Left hindlimb (tissue), 1 donor: Measurements from ENCODE around the gene FHIT.
"Not testable (repeated sequence)": the region's sequence is repeated elsewhere in the genome, so short reads cannot be mapped to it uniquely, and the experiment has no call there.

Experiments used
- DNase-seq: peaks from one replicate; pipeline ENCODE4 v3.0.0-alpha.2; 2018

Gene FHIT

DNA sequence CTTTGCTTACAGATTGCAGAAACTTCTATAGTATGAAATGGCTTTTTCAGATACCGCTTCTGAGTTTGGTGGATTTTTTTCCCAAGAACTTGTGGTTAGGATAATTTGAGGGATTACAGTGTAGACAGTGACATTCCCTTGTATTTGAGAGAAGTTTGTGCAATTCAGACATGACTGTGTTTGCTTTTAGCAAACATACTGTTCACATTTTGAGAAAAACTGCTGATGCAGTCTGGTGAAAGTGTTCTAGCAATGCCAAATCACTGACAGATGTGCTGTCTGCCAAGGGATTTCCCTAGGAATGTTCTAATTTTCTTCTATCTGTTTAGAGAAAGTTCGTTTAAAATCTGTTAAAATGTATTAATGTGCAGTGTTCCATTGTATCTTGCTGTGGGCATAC is 652.6 kb downstream of the FHIT start:
- DNase-seq, result no peak

DNA sequence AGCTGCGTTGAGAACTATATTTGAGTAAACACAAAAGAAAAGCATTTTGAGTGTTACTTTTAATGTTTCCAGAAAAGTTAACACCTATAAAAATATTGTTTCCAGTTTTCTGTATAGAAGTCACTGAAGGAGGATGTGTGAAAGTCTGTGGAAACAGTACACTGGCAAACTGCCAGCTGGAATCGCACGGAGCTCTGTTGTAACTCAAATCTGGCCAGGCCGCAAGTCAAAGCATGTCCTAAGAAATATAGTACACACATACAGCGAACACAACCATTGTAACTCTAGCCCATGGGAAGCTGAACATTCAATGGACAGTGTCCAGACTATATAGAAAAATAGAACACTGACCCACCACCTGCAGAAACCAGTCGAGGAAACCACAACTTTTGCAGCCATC is 657.2 kb downstream of the FHIT start:
- DNase-seq, result peak; percentile 73

DNA sequence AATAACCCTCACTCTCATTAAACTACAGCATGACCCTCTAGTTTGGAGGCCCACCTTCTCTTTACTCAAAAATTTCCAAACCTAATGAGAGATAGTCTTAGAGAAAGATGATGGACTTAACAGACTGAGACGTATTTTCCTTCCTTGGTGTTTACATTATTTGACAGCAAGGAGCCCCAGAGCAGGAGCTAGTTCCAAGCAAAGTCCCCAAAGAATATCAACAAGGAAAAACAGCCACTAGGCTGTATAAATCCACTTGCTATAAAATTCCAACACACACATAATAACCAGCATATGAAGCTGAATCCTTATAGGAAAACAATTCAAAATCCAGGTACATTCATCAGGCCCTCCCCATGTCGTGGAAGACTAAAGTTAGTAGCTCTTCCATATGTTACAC is 660.0 kb downstream of the FHIT start:
- no peak for DNase-seq

DNA sequence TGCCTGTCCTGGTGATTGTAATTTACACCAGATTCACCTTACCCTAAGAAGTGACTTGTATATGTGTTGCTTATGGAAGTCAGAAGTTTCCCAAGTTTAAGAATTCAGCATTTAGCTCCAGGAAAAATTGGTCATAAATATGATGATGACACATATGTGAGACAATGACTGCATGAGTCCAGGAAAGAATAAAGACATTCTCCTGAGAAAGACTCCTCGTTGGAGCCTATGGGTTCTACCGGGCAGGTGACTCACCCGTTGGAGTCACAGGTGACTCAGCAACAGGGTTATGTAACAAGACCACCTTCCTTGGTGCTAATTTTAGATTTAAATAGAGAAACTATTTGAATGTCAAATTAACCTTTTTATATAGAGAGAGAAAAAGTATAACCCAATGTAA is 662.4 kb downstream of the FHIT start:
- DNase-seq, result no peak

DNA sequence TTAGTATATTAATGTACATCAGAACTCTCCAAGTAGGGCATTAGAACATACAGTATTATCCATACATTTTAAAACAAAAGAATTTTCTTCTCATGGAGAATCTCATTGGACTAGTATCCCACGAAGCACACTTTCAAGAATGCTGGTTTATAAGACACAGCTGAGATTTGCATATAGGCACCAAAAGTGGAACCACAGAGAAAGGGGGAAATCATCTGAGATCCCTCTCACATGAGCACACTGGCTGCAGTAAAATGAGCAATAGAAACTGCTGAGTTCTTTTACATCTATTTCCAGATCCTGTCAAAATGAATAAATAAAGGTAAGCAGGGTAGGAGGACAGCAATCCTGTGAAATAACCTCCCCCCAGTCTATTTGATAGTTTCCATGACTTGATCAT is 665.3 kb downstream of the FHIT start:
- DNase-seq, result no peak

DNA sequence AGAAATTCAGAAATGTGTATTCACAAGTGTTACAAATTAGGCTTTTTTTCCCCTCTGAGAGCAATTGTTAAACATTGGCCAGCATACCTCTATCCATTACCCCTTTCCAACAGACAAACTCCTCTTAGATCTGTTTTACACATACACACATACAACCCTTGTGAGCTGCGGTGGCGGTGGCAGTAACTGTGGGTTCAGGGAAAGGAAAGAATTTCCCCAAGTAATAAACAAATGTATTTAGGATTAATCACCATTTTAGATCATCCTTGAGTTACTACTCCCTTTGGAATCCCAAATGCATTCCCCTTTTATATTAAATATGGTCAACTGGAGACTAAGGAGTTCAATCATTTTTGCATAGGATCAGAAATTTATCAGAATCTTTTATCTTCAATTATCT is 667.0 kb downstream of the FHIT start:
- no peak for DNase-seq

DNA sequence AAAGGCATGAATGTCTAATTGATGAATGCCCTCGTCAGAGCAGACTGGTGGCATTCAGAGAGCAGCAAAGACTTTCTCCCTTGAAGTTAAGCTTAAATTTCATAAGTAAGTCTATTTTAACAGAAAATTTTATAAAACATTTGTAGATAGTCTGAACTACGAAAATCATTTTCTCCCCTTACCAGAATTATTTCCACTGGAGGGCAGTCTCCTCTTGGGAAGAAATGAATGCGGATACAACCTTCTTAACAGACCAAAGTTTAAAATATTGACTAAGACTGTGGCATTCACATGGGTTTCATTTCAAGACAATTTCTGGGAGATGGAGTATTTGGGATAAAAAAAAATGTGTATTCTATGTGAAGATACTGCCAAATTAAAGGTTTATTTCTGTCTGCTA is 669.0 kb downstream of the FHIT start:
- DNase-seq, result no peak

DNA sequence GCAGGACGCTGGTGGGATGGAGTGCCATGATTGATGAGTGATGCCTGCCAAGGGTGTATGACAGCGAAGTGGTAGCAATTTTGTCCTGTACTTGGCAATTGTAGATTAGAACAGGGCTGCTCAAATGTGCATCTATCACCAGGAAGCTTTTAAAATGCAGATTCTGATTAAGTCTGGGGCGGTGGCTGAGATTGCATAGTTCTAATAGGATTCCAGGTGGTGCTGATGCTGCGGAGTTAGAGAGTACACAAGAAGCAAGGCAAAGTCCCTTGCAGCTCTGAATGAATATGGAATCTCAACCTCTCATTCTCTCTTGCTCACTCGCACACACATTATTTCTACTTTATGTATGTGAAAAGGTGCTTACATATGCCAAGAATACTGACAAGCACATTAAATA is 670.4 kb downstream of the FHIT start:
- no peak for DNase-seq

DNA sequence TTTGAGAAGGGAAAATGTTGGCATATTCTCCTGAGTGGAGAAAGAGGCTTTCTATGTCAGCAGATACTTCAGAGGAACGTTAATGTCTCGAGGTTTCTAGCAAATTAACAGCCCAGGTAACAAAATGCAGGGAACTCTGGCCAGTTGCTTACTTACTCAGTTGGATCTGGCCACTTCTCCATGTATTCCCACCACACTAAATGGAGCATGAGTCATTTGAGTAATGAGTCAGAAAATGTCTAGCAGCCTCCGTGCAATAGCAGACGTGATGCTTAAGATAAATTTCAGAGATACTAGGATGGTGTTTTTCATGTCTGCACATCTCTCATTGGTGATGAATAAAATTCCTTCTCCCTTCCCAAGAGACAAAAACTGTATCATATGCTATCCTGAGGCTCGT is 671.5 kb downstream of the FHIT start:
- no peak for DNase-seq

DNA sequence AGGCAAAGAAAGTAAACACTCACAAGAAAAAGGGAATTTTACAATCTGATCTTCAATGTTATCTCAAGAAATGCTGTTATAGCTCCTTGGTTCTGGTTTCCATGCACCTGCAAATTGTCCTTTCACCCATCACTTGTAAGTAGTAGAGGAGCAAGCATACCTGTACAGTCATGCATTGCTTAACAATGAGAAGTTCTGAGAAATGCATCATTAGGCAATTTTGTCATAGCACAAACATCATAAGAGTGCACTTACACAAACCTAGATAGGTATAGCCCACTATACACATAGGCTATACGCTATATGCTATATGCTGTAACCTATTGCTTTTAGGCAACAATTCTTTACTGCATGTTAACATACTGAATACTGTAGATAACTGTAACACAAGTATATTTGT is 672.3 kb downstream of the FHIT start:
- no peak for DNase-seq

DNA sequence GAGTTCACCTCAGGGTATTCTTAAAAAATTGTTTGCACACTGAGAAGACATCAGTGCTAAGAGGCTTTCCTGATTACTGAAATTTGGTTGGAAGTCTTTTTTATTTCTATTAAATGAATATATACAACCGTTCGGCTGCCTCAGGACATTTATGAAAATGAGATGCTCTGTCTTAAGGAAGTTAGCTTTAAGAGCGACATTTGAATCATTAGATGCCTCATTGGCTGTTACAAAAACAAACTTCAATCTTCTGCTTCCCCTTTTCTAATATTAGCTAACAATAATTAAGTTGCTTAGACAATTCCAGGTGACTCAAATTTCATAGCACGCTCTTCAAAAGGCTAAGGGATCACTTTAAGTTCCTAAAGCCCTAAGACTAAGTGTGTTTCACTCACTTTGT is 673.7 kb downstream of the FHIT start:
- DNase-seq, result no peak

DNA sequence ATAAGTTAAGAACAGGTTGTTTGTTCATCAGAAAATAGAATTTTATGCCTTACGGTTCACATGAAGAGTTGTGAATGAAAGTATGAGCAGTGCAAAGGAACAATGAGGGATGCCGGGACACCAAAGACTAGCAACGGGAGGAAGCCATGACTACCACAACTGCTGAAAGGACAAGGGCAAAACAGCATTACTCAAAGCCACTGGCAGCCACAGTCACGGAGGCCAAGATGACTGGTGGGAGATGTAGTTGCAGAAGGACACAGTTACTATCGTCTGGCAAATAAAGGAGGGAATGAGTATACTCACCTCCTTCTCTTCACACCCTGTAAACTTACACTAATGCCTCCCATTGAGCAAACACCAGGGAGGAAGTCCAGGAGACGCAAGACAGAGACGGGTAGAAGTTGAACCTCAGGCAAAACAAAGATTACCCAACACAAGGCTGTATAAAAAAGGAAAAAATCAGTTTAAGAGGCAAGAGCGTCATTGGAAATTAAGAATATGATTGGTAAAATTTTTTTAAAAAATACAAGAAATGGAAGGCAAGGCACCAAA is 675.5 kb downstream of the FHIT start:
- no peak for DNase-seq

DNA sequence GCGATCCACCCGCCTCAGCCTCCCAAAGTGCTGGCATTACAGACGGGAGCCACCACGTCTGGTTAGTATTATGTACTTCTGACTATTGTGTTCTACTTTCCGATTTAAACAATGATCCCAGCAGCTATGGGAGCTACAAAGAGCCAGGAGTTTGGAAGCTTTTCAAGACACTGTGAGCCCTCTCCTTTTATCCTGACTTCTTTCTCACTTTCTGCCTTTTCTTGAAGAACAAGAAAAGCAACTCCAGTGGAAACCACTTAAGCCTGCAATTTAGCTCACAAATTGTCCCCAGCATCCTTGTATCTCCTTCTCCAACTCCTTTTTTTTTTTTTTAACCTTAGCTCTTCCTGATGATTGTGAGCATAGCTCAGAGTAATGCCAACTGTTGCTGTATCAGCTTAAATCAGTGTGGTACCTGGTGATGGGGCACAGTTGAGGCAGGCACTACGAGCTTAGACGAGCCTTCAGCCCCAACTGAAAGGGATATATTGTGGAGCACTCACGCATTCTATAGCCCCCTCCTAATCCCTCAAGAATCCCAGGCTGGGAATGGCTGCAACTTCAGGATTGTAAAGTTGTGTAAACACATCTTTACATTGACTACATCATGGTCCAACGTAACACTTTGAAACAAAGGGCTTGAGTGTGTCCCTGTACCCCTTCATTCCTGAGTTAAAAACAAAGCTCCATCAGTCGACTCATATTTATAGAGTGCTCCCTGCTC is 677.0 kb downstream of the FHIT start:
- DNase-seq, result no peak

DNA sequence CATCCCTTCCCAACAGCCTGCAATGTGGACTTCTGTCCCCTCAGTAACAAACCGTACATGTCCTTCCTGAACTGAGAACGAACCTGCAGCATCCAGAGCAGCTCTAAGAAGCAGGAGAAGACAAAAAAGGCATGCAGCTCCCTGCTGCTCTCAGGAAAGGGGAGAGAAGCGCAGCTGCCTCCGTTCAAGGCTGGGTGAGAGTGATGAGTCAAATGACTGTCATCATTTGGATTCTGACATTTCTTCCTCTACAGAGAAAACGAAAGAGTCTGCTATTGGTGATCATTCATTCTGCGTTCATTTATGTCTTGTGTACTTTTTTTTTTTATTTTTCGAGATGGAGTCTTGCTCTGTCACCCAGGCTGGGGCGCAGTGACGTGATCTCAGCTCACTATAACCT is 677.8 kb downstream of the FHIT start:
- DNase-seq, result no peak

DNA sequence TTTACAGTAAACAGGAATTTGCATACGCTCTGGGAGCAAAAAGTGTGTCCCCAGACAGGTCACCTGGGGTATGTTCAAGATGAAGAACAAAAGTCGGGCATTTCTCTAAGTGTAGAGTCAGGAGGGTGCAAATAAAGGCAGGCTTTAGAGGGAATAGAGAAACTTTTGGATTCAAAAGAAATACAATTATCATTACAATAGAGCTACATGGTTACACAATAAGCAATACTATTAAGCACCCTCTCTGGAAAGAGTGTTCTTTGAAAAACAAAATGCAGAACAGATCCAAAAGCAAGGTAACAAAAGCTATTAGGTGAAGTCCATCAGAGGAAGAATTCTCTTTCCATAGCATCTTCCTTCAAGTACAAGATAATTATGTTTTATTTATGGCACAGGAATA is 679.7 kb downstream of the FHIT start:
- no peak for DNase-seq

DNA sequence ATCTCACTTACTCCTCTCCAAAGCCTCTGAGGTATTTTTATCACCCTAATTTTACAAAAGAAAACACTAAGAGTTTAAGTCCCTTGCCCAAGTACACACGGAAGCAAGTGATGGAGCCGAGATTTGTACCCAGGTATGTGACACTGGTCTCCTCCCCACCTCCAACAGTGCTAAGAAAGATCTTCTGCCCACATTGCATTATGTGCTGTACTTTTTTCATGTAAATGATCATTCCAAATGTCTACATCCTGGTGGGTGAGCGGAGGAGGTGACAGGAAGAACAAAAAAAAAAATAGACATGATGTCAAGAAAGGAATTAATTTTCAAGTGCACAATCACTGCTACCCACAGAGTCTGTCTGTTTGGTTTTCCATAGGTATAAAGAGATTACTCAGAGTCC is 694.1 kb downstream of the FHIT start:
- DNase-seq, result no peak

DNA sequence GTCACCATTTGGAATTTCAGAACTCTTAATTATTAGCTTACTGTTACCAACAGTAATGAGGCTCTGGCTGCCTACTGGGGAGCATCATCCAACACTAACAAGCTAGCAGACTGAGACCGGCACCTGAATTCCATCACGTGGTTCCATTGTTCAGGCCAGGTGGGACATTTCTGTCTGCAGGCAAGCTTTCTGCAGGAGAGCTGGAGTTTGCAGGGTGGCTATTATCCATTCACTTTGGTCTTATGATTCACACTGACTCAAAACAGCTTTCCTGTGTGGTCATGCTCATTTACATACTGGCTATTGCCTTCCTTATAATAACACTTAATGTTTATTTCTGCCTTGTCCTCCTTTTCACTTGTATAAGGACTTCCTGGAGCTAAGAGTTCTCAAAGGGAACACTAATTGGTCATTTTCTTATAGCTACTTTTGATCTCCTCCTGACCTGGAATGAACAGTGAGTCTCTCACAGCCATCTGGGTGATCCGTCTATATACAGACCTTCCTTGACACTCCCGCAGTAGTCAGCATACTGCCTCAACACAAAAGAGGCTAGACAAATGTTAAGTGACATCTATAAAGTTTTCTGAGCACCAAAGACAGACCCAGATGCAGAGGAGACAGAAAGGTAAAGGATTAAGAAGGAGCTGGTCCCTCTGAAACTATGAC is 695.4 kb downstream of the FHIT start:
- DNase-seq, result no peak

DNA sequence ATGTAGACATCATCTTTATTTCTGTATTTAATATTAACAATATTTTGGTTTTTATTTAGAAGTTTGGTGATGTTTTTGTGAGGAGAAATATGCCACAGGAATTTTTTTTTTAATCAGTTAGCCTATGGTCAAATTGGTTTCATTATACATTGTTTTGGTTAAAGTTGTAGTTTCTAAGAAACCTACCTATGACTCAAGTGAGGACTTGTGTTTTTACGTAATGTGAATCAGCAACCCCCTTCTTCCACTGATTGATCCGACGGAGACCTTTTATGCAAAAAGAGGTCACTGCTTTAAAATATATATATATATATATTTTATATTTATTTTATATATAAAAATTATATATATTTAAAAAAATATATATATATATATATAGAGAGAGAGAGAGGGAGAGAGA is 698.1 kb downstream of the FHIT start:
- DNase-seq, result no peak

DNA sequence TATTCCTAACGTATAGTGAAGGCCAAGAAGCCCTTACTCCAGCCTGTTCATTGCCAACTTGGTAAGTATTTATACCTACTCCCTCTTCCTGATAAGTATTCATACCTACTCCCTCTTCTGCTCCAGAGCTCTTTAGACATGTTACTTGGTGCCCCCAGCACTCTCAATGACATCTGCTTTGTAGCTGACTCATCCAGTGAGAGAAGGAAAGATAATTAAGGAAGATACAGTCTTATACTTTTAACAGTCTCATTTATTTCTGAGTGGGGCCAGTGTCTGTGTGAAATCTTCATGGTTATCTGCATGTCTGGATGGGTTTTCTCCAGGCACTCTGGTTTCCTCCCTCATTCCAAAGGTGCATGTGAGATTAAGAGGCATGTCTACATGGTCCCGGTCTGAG is 698.7 kb downstream of the FHIT start:
- no peak for DNase-seq

DNA sequence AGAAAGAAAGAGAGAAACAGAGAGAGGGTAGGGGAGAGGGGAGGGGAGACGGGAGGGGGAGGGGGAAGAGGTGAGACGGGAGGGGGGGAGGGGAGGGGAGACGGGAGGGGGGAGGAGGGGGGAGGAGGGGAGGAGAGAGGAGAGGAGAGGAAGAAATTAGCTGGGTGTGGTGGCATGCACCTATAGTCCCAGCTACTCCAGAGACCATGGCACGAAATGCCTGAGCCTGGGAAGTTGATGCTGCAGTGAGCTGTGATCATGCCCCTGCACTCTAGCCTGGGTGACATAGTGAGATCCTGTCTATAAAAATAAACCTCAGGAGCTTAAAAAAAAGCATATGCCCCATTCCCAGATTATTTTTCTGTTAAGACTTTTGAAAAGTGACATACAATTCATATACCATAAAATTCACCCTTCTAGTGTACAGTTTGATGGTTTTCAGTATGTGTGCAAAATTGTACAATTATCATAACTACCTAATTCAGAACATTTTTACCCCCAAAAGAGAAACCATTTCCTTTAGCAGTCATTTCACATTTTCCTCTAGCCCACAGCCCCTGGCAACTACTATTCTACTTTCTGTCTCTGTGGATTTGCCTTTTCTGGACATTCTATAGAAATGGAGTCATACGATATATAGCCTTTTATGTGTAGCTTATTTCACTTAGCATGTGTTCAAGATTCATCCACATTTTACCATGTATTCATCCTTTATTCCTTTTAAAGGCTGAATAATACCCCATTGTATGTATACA is 699.6 kb downstream of the FHIT start:
- DNase-seq, result no peak

DNA sequence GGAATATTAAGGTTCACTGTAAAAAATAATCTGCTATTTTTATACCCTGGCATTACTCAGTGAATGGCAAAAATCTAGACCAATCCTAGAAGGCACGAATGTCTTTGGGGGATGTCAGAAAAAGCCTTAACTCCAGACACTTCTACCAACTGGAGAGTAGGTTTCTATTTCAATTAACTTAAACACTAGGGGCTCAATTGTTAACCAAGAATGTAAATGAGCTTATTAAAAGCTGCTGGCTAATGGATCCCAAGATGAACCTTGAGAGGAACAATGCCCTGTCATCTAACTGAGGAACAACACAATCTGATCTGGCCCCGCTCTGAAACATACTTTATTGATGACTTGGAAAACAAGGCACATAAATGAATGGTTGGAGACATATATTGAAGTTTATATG is 701.4 kb downstream of the FHIT start:
- no peak for DNase-seq

DNA sequence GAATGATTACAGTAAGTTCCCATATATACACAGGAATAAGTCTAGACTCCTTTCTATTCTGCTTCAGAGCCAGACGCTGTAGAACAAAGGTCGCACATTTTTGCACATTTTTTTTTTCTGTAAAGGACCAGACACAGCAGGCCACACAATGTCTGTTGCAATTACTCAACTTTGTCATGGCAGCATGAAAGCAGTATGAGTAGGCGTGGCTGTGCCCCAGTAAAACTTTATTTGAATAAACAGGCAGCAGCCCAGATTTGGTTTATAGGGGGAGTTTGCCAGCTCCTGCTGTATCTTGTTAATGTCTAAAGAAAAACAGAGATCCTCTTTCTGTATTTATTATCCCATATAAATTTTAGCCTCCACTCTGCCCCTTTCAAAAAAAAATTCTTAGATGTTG is 708.3 kb downstream of the FHIT start:
- DNase-seq, result no peak

DNA sequence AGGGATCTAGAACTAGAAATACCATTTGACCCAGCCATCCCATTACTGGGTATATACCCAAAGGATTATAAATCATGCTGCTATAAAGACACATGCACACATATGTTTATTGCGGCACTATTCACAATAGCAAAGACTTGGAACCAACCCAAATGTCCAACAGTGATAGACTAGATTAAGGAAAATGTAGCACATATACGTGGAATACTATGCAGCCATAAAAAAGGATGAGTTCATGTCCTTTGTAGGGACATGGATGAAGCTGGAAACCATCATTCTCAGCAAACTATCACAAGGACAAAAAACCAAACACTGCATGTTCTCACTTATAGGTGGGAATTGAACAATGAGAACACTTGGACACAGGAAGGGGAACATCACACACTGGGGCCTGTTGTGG is 711.9 kb downstream of the FHIT start:
- DNase-seq, result not testable (repeated sequence)

DNA sequence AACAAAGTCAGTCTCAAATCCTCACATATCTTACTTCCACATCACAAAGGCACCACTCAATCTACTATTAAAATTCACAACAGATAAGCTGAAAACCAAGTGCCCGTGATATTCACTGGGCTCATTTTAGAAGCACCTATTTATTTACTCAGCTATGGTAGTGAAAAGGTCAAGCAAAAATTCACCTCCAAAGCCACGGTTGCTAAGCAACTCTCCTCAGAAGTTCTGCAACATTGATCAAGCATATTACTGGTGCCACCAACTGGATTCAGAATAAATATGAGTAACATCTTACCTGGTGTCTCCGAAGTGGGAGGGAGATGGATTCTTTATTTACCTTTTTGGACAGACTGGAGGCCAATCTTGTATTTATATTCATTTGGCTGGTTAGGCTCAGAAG is 714.8 kb downstream of the FHIT start:
- no peak for DNase-seq
